B cell (primary cell): ENCODE results near the gene MAP3K5. TPM values are rescaled to one million over a fixed set of nuclear protein-coding genes. Genes with fewer than 3 reads are reported as not detected.

Experiments used
- ATAC-seq: fragments of 200-7000 bp; cut with Tn5 transposase; one replicate; pipeline ENCODE4 v1.10.0; 2021; ENCODE audit warnings: low read depth, mild to moderate bottlenecking, moderate number of reproducible peaks, moderate library complexity
- CTCF ChIA-PET: fragments of 350-600 bp; sonication (Branson Sonifier 250); formaldehyde crosslinking; loops from one replicate; lab custom pipeline; 2021; ENCODE audit warnings: antibody characterized with exemption, inconsistent platforms; lab: Charles Lee
- POLR2A ChIA-PET: fragments of 350-600 bp; sonication (Branson Sonifier 250); formaldehyde crosslinking; loops from one replicate; lab custom pipeline; 2021; ENCODE audit warnings: antibody characterized with exemption; lab: Charles Lee
- DNase-seq: peaks from one replicate; pipeline ENCODE4 v3.0.0; 2013
- H2AFZ ChIP-seq: 2 replicates; pipeline ENCODE4 v1.6.1; 2012; ENCODE audit warnings: mild to moderate bottlenecking, low read depth, low read length; ENCODE audit not compliant: insufficient read depth, poor library complexity, severe bottlenecking
- H3K27ac ChIP-seq, 2 donors: 1 replicate in 1 of 2; 2 replicates in 1 of 2; pipeline ENCODE4 v1.5.1; 2012 to 2013; ENCODE audit warnings: low read length in 2 of 2, mild to moderate bottlenecking in 2 of 2, moderate library complexity in 1 of 2
- H3K27me3 ChIP-seq, 4 experiments: fragments of 200-600 bp in 1 of 4; sonication (generic) in 1 of 4; replicated peaks in 1 of 4; 1 replicate in 2 of 4; 2 replicates in 2 of 4; pipeline versions ENCODE4 v1.6.1 to v1.7.0; 2013 to 2016; ENCODE audit warnings: low read length in 3 of 4, mild to moderate bottlenecking in 2 of 4, mixed read lengths in 1 of 4, moderate library complexity in 1 of 4; ENCODE audit not compliant: insufficient read depth in 4 of 4, control insufficient read depth in 3 of 4; ENCODE audit errors: control extremely low read depth in 1 of 4
- H3K36me3 ChIP-seq, 2 experiments: replicated peaks in 1 of 2; 1 replicate in 1 of 2; 2 replicates in 1 of 2; pipeline versions ENCODE4 v1.6.1 to v1.7.1; 2013; ENCODE audit warnings: low read length in 1 of 2; ENCODE audit not compliant: insufficient read depth in 2 of 2, control insufficient read depth in 1 of 2; ENCODE audit errors: control extremely low read depth in 1 of 2, extremely low read depth in 1 of 2
- H3K4me1 ChIP-seq, 2 donors: fragments of 200-600 bp in 1 of 2; sonication (generic) in 1 of 2; 1 replicate in 1 of 2; 2 replicates in 1 of 2; pipeline versions ENCODE4 v1.5.1 to v1.6.1; 2013 to 2017; ENCODE audit warnings: low read length in 2 of 2; ENCODE audit not compliant: control insufficient read depth in 2 of 2, insufficient read depth in 2 of 2
- H3K4me2 ChIP-seq: replicated peaks from 2 replicates; pipeline ENCODE3; 2012; ENCODE audit warnings: mild to moderate bottlenecking, low read depth, low read length; ENCODE audit not compliant: poor library complexity, severe bottlenecking
- H3K4me3 ChIP-seq, 5 experiments: fragments of 200-600 bp in 1 of 5; sonication (generic) in 1 of 5; 1 replicate in 3 of 5; 2 replicates in 2 of 5; pipeline versions ENCODE4 v1.5.1 to v1.7.0; 2011 to 2016; ENCODE audit warnings: low read length in 4 of 5, mild to moderate bottlenecking in 4 of 5, low read depth in 2 of 5, control low read depth in 1 of 5, moderate library complexity in 1 of 5; ENCODE audit not compliant: insufficient read depth in 1 of 5; ENCODE audit errors: control extremely low read depth in 1 of 5, extremely low read depth in 1 of 5
- H3K79me2 ChIP-seq: fragments of 200-600 bp; sonication (generic); one replicate; pipeline ENCODE4 v1.6.0; 2016; ENCODE audit warnings: low read length; ENCODE audit not compliant: control insufficient read depth, insufficient read depth
- H3K9ac ChIP-seq: fragments of 200-600 bp; sonication (generic); 2 replicates; pipeline ENCODE4 v1.6.1; 2017; ENCODE audit warnings: mild to moderate bottlenecking, low read length, moderate library complexity
- H3K9me3 ChIP-seq, 3 donors: one replicate each; pipeline versions ENCODE4 v1.6.1 to v1.7.1; 2013; ENCODE audit warnings: low read length in 2 of 3; ENCODE audit not compliant: control insufficient read depth in 2 of 3, insufficient read depth in 1 of 3; ENCODE audit errors: control extremely low read depth in 1 of 3
- H4K20me1 ChIP-seq: 2 replicates; pipeline ENCODE4 v1.6.0; 2012; ENCODE audit warnings: mild to moderate bottlenecking, low read length; ENCODE audit not compliant: insufficient read depth, control insufficient read depth, poor library complexity, severe bottlenecking
- H3K27ac Mint-ChIP-seq: one replicate; pipeline ENCODE4 v1.8.0; 2021; ENCODE audit warnings: mixed read lengths
- H3K27me3 Mint-ChIP-seq: one replicate; pipeline ENCODE4 v1.8.0; 2021; ENCODE audit warnings: mixed read lengths
- H3K4me1 Mint-ChIP-seq: one replicate; pipeline ENCODE4 v1.8.0; 2021; ENCODE audit warnings: mixed read lengths
- H3K4me3 Mint-ChIP-seq: one replicate; pipeline ENCODE4 v1.8.0; 2021; ENCODE audit warnings: mixed read lengths
- H3K9me3 Mint-ChIP-seq: one replicate; pipeline ENCODE4 v1.8.0; 2022; ENCODE audit warnings: mixed read lengths; ENCODE audit not compliant: insufficient read depth
- EZH2 ChIP-seq: IDR thresholded peaks from 2 replicates; pipeline ENCODE4 v1.6.1; 2012; ENCODE audit warnings: borderline replicate concordance, low read depth, mild to moderate bottlenecking, moderate library complexity, low read length; ENCODE audit not compliant: insufficient read depth, poor library complexity, severe bottlenecking
- WGBS: methylation state at CpG from one replicate; pipeline ENCODE4 v1.1.5; 2013; ENCODE audit warnings: missing lambda C conversion rate; ENCODE audit not compliant: insufficient coverage; 5-methylcytosine and 5-hydroxymethylcytosine counted together
- intact Hi-C: fragments of 100-400 bp; cut with micrococcal nuclease; formaldehyde crosslinking; loops from one replicate; pipeline ENCODE4 v1.10.0; 2022
- polyA plus RNA-seq: library from polyadenylated mRNA; depleted of rRNA; stranded (reverse); fragments of >200 nt; gene quantifications from 2 replicates; pipeline ENCODE4 v1.2.3, GENCODE V29; 2012
- total RNA-seq, 2 donors: library from RNA; stranded (reverse); fragments of 120-200 nt in 1 of 2; gene quantifications; 1 replicate in 1 of 2; 2 replicates in 1 of 2; pipeline versions ENCODE4 v1.2.3 to v1.2.4, GENCODE V29; 2013 to 2022
- TF ChIP-seq, protein P1 (sequence below): fragments of 200-600 bp; IDR thresholded peaks from one replicate; pipeline ENCODE4 v1.8.0; 2022; ENCODE audit warnings: antibody characterized with exemption, mild to moderate bottlenecking

Gene MAP3K5
- total and polyA plus RNA-seq, 2 donors (not counting 1 experiment from before 2014, with no cell fraction given) = 5.7 to 34.1 TPM

DNA sequence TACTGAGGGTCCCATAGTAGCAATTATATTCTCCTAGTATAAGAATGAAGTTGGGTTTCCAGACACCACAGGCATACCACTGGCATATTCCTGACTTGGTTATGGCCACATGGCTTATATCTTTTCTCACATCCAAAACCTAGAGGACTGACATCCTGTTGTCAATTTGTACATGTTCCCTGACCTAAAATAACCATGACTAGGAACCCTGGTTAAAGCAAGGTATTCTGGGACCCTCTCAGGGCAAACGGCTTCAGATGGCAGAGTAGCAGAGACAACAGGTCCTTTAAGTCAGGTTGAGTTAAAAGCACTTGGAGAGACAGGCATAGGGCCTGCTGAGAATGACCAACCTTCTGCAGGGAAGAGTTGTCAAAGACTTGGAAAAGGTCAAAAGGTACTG, 12.6 kb downstream of the MAP3K5 start:
- H3K27me3 Mint-ChIP-seq = no peaks in the 10 kb centered on the region
- 69% methylated on average over 1 of the region's 1 CpG for whole genome bisulfite sequencing
- Histone ChIP-seq H3K27ac (no peak overlapping the region), H3K4me2 (no peak overlapping the region), H3K36me3 (peaks cover 0 to 3% of the 10 kb centered on the region in 2 experiments), H4K20me1 (no peaks in the 10 kb centered on the region), H3K9me3 (no peaks in the 10 kb centered on the region), H3K27me3 (no peaks in the 10 kb centered on the region), H2AFZ (no peak overlapping the region), H3K4me3 (no peak overlapping the region), H3K4me1 (peaks cover 22 to 29% of the 10 kb centered on the region in 2 donors), H3K9ac (no peak overlapping the region), H3K79me2 (peaks cover 89% of the 10 kb centered on the region)
- DNase-seq (no peak), ATAC-seq (no peak)
- CTCF ChIA-PET = no interaction called here
- POLR2A ChIA-PET = no interaction called here
- no peak for TF ChIP-seq EZH2
- TF ChIP-seq, protein P1, sequence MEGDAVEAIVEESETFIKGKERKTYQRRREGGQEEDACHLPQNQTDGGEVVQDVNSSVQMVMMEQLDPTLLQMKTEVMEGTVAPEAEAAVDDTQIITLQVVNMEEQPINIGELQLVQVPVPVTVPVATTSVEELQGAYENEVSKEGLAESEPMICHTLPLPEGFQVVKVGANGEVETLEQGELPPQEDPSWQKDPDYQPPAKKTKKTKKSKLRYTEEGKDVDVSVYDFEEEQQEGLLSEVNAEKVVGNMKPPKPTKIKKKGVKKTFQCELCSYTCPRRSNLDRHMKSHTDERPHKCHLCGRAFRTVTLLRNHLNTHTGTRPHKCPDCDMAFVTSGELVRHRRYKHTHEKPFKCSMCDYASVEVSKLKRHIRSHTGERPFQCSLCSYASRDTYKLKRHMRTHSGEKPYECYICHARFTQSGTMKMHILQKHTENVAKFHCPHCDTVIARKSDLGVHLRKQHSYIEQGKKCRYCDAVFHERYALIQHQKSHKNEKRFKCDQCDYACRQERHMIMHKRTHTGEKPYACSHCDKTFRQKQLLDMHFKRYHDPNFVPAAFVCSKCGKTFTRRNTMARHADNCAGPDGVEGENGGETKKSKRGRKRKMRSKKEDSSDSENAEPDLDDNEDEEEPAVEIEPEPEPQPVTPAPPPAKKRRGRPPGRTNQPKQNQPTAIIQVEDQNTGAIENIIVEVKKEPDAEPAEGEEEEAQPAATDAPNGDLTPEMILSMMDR = no peak
- no peaks in the 10 kb centered on the region for H3K9me3 Mint-ChIP-seq
- H3K4me3 Mint-ChIP-seq = no peak overlapping the region
- intact Hi-C loops = no loop called here
- H3K4me1 Mint-ChIP-seq = peaks cover 56% of the 10 kb centered on the region
- peak overlapping the region; percentile 61 for H3K27ac Mint-ChIP-seq

DNA sequence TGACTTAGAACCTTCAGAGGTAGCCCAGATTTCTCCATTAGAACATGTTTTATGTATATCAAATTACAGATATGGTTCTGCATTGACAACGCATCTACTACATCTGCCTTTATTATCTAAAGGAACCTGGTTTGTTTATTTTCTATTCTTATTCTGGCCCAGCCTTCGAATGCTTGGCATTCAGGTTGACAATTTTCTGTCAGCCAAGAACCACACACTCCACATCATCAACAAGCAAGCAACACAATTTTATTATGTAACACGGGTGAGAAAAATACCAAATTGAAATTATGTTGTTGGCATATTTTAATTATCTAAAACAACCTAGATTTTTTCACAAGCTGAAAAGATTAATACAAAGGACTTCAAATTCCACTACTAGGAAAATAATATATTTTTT, 14.6 kb downstream of the MAP3K5 start:
- no peak overlapping the region for H3K4me3 Mint-ChIP-seq
- H3K4me1 ChIP-seq = peaks cover 16 to 30% of the 10 kb centered on the region in 2 donors
- no peak overlapping the region for H3K27ac ChIP-seq
- H3K27ac Mint-ChIP-seq = no peak overlapping the region
- no peak overlapping the region for H3K4me2 ChIP-seq
- WGBS = no CpG with 5 or more reads among the region's 3 CpGs
- no peak overlapping the region for H2AFZ ChIP-seq
- H3K27me3 ChIP-seq = no peaks in the 10 kb centered on the region
- H3K9ac ChIP-seq = no peak overlapping the region
- H3K4me3 ChIP-seq = no peak overlapping the region
- ChIA-PET POLR2A (no interaction called here), CTCF (no interaction called here)
- DNase-seq (no peak), ATAC-seq (no peak)
- H3K79me2 ChIP-seq = peaks cover 89% of the 10 kb centered on the region
- peaks cover 0 to 3% of the 10 kb centered on the region in 2 experiments for H3K36me3 ChIP-seq
- peaks cover 55% of the 10 kb centered on the region for H3K4me1 Mint-ChIP-seq
- H3K9me3 ChIP-seq = no peaks in the 10 kb centered on the region
- no peaks in the 10 kb centered on the region for H3K9me3 Mint-ChIP-seq
- intact Hi-C loops = no loop called here
- no peaks in the 10 kb centered on the region for H4K20me1 ChIP-seq
- no peaks in the 10 kb centered on the region for H3K27me3 Mint-ChIP-seq
- TF ChIP-seq, protein P1 = no peak
- no peak for TF ChIP-seq EZH2
